Prostate gland (tissue), 2 donors: Measurements from ENCODE around the gene ZDHHC19. TPM values are rescaled to one million over a fixed set of nuclear protein-coding genes. Genes with fewer than 3 reads are reported as not detected.

ENCODE experiments used
- DNase-seq: peaks from one replicate; pipeline ENCODE4 v3.0.0-alpha.2; 2019; ENCODE audit warnings: low spot score
- H3K27ac ChIP-seq, 2 donors: fragments of 200-600 bp; sonication (generic); 2 replicates each; pipeline ENCODE4 v1.5.1; 2017 to 2019
- H3K27me3 ChIP-seq: fragments of 200-600 bp; sonication (generic); replicated peaks from 2 replicates; pipeline ENCODE4 v1.5.1; 2019; ENCODE audit not compliant: insufficient read depth
- H3K36me3 ChIP-seq, 2 donors: fragments of 200-600 bp; sonication (generic); 1 replicate in 1 of 2; 2 replicates in 1 of 2; pipeline versions ENCODE4 v1.5.1 to v1.8.1; 2017 to 2019
- H3K4me1 ChIP-seq: fragments of 200-600 bp; sonication (generic); replicated peaks from 2 replicates; pipeline ENCODE4 v1.5.1; 2019
- H3K4me3 ChIP-seq, 2 donors: fragments of 200-600 bp; sonication (generic); 2 replicates each; pipeline ENCODE4 v1.5.1; 2017 to 2019
- H3K9me3 ChIP-seq: fragments of 200-600 bp; sonication (generic); 2 replicates; pipeline ENCODE4 v1.5.1; 2017
- POLR2A ChIP-seq: fragments of 450-650 bp; IDR thresholded peaks from one replicate; pipeline ENCODE4 v1.6.1; 2016; ENCODE audit warnings: antibody characterized with exemption, mild to moderate bottlenecking
- POLR2AphosphoS5 ChIP-seq: sonication (generic); formaldehyde crosslinking; IDR thresholded peaks from one replicate; pipeline ENCODE4 v1.6.1; 2017; ENCODE audit warnings: antibody characterized with exemption
- WGBS: methylation state at CpG from one replicate; pipeline ENCODE4 v1.1.5; 2018; 5-methylcytosine and 5-hydroxymethylcytosine counted together
- intact Hi-C: fragments of 100-400 bp; cut with DNase I; formaldehyde crosslinking; loops from one replicate; pipeline ENCODE4 v1.14.2; 2022
- small RNA-seq, 2 donors: library from RNA; depleted of rRNA; stranded (forward); fragments of <200 nt; gene quantifications; one replicate each; pipeline ENCODE3, GENCODE V24; 2016
- total RNA-seq, 2 donors: library from RNA; depleted of rRNA; stranded (reverse); fragments of >200 nt; gene quantifications; one replicate each; pipeline ENCODE4 v1.1.0, GENCODE V29; 2016
- TF ChIP-seq, protein P1 (sequence below), 4 experiments: fragments of 200-600 bp in 2 of 4; fragments of 450-650 bp in 2 of 4; sonication (generic) in 2 of 4; IDR thresholded peaks; 1 replicate in 3 of 4; 2 replicates in 1 of 4; pipeline ENCODE4 v1.5.1; 2016 to 2019; ENCODE audit warnings: antibody characterized with exemption in 4 of 4, mild to moderate bottlenecking in 2 of 4, moderate library complexity in 2 of 4

ZDHHC19 gene
- total RNA-seq, 2 donors from 2014 or later = 3.9 TPM; not detected in 1

DNA sequence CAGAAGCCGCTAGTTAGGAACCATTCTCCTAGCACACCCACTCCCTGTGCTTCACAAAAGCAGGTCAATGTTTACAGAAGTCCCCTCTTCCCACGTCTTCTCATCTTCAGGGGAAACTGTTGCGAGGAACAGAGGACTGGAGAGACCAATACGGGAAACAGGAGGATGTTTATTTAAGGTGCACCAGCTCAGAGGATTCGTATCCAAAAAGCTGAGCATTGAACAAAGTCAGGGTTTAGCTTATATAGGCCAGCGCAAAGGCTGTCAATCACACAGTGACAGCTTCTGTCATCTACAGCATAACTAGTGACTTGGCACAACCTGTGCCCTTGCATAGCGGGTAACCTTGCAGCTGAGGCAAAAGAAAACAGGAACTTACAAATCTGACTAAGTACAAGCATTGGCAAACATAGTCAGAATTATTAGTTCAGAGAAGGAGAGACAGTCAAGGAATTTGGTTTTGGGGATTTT, 61.3 kb downstream of the ZDHHC19 start:
- Histone ChIP-seq H3K4me1 (peaks cover 3% of the 10 kb centered on the region), H3K27me3 (no peaks in the 10 kb centered on the region), H3K36me3 (no peaks in the 10 kb centered on the region), H3K9me3 (no peaks in the 10 kb centered on the region), H3K27ac (no peak overlapping the region), H3K4me3 (no peak overlapping the region)
- intact Hi-C loops = no loop called here
- WGBS = 87% methylated on average over 7 of the region's 7 CpGs
- no peak for DNase-seq
- TF ChIP-seq POLR2AphosphoS5 (no peak), POLR2A (no peak)
- TF ChIP-seq, protein P1, sequence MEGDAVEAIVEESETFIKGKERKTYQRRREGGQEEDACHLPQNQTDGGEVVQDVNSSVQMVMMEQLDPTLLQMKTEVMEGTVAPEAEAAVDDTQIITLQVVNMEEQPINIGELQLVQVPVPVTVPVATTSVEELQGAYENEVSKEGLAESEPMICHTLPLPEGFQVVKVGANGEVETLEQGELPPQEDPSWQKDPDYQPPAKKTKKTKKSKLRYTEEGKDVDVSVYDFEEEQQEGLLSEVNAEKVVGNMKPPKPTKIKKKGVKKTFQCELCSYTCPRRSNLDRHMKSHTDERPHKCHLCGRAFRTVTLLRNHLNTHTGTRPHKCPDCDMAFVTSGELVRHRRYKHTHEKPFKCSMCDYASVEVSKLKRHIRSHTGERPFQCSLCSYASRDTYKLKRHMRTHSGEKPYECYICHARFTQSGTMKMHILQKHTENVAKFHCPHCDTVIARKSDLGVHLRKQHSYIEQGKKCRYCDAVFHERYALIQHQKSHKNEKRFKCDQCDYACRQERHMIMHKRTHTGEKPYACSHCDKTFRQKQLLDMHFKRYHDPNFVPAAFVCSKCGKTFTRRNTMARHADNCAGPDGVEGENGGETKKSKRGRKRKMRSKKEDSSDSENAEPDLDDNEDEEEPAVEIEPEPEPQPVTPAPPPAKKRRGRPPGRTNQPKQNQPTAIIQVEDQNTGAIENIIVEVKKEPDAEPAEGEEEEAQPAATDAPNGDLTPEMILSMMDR (IDR thresholded peaks at IDR 0.05) = no peak

DNA sequence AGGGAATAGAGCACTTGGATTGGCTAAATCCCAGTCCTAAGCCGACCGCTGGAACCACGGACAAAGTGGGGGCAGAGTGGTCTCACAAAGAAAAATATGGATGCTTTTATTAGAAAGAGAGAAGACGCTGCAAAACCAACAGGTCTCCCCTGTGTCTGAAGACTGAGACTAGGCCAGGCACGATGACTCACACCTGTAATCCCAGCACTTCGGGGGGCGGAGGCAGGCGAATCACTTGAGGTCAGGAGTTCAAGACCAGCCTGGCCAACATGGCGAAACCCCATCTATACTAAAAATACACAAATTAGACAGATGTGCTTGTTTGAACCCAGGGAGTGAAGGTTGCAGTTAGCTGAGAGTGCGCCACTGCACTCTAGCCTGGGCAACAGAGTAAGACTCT, 61.8 kb downstream of the ZDHHC19 start:
- DNase-seq = no peak
- Histone ChIP-seq H3K36me3 (no peaks in the 10 kb centered on the region), H3K4me1 (peaks cover 3% of the 10 kb centered on the region), H3K27me3 (no peaks in the 10 kb centered on the region), H3K4me3 (no peak overlapping the region), H3K9me3 (no peaks in the 10 kb centered on the region), H3K27ac (no peak overlapping the region)
- no peak for TF ChIP-seq POLR2A
- TF ChIP-seq, protein P1 (IDR thresholded peaks at IDR 0.05) = no peak
- TF ChIP-seq POLR2AphosphoS5 = no peak
- 86% methylated on average over 10 of the region's 10 CpGs for WGBS
- intact Hi-C loops = no loop called here

Small RNA genes within 50 kb of the gene (small RNA-seq; reads per million reads assigned to genes)
- 0 reads per million in 2 donors for gene RF00019

Other genes starting within 250 kb of the ZDHHC19 start
- gene TFRC, start 129.3 kb downstream of the ZDHHC19 start, total RNA-seq = 10 to 100 TPM; 33.8 to 68.1 TPM
- gene SLC51A, start 5.1 kb upstream of the ZDHHC19 start, total RNA-seq = 10 to 100 TPM in 1 of 2 donors, under 1 TPM in 1; 0.55 to 32.1 TPM
- 10 to 100 TPM; 41.8 to 78.3 TPM for gene PCYT1A, start 76.3 kb upstream of the ZDHHC19 start, total RNA-seq
- gene DYNLT2B, start 106.8 kb upstream of the ZDHHC19 start, total RNA-seq = 10 to 100 TPM in 1 of 2 donors, 1 to 10 TPM in 1; 6.5 to 15.3 TPM
- not detected for gene TM4SF19, start 127.0 kb upstream of the ZDHHC19 start, total RNA-seq
- gene UBXN7, start 221.0 kb upstream of the ZDHHC19 start, total RNA-seq = 10 to 100 TPM; 19.1 to 36.9 TPM